NCI-H345 (cell line): ENCODE measurements around the gene KRT36.
A peak's percentile ranks its signal among the peaks of the same experiment; 100 is the strongest.

ENCODE experiments used
- DNase-seq: peaks from one replicate; lab custom pipeline; 2025; lab: John Stamatoyannopoulos, UW

KRT36 gene

DNA sequence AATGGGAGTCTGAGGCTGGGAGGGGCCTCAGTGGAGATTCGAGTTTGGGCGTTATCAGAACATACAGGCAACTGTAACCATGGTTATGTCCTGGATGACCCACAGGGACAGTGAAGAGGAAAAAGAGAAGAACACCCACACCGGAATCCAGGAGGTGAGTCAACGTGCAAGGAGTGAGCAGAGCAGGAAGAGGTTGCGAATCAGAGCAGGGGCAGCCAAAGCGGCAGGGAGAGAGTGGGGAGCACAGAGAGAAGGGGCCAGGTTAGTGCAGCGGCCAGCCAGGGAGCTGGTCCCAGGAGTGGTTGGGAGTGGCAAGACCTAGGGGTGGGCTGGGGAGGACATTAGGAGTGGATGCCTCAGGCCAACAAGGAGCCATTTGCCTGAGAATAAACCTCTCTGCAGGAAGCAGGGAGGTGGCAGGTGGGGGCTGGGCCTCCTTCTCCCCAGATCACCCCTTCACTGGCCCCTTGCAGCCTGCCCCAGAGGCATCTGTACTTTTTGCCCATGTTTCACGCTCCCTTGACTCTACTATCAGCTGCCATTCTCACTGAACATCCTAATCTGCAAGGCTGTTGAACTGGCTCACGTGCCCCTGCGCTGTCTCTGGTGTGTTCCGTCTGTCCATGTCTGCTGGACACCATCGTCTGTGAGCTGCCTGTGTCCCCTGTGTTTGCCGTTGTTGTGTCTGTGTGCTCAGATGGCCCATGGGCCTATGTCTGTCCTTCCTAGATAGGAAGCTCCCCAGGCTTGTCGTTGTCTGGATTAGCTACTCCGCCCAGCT is 10.6 kb upstream of the KRT36 start:
- DNase-seq = no peak

DNA sequence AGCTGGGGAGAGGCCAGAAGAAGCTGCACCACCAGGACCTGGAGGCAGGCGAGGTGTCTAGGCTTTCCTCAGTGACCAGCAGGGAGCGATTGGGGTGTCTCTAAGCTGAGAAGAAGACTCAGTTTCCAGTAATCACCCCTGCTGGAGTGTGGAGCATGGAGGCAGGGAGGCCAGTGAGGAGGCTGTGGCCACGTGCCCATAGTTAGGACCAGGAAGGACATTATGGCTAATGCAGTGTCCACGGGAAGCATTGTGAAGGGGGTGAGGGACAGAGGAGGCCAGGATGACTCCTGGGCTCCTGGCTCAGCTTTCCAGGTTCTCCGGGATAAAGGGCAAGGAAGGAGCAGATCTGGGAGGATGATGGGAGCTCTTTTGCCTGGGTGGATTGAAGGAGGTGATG is 10.0 kb upstream of the KRT36 start:
- DNase-seq = no peak

DNA sequence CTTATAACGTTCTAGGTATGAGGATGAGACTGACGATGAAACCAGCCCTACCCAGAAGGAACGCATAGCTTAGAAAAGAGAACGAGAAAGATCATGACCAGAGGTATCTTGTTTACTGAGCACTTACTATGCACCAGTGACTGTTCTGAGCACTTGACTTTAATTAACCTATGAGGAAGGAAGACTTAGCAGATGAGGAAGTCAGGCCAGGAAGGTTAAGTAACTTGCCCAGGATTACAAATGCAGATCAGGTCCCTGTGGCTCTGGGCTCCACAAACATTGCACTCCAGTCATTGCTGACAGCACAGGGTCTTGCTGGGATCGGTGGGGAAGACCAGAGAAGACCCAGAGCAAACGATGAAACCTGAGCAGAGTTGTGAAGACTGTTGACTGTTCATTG is 8.6 kb upstream of the KRT36 start:
- no peak for DNase-seq

DNA sequence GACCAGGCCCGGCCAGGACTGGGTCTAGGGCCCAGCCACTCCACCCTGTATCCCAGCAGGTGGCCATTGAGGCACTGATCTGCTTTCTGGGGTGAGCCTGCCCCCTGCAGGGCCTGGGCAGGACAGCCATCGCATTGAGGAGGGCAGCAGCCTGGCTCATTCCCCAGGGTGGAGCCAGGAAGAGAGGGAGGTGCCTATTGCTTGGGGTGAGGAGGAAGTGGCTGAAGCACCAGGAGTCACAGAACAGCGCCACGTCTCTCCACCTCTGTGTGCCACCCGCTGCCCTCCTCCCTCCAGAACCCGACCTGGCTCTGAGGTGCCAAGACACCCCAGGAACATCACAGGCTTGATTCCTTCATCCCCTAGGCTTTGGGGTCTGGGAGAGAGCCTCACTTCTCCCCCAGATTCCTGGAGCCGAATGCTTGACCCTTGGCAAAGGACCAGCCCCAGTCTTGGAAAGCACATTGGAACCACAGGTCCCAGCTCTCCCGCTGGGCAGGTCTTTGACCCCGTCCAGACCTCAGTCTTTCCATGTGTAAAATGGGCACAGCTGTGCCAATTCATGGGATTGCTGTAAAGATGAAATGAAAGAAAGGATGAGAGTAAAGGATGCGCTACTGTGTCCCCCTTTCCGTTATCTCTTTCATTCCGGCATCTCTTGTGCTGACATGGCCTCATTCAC is 7.2 kb upstream of the KRT36 start:
- peak; percentile 40 for DNase-seq

DNA sequence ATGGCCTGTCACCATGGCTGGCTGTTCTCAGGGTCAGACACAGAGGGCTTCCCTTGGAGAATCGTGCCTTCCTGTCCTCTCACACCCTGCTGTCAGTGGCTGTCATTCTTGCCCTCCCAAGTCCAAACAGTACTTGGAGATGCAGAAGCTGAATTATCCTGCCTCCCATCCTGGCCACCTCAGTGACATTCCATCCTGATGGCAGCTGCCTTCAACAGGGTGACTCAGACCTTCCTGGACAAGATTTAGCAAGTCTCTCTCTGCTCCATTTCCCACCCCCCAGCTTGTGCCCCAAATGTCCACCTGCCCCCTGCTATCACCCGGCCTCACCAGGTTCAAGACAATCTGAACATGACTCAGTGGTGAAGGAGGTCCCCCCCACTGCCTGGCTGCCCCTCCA is 4.8 kb upstream of the KRT36 start:
- no peak for DNase-seq

DNA sequence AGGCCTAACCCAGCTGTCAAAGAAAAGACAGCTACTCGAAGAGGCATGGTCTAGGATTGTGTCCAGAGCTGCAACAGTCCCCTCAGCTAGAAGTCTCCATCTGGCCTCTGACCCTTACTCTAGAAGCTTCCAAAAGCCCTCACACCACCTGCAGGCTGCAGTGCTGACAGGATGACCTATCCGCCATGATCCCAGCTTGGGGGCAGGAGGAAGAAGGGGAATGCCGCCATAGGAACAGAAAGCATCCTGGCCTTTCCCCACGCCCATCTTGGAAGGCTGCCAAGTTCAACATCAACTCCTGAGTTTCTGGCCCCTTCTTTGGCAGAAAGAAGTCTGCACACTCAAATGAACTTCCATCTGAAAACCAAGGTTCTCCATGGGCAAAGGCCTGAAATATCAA is 3.1 kb upstream of the KRT36 start:
- peak; percentile 78 for DNase-seq

DNA sequence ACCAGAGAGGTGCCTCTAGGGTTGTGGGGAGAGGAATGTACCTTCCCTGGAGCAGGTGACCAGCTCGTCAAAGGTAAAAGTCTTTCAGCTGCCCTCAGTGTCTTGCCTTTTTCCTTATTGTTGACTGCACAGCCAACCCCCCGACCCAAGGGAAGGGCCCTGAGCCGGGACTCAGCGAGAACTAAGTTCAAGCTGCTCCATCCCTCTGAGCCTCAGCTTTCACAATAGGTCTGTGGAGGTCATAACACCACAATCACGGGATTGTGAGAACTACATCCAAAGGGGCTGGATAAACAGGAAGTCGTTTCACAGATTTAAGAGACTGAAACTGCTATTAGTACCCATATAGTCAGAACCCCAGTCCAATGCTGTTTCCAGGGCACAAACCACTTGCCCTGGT is 2.6 kb upstream of the KRT36 start:
- DNase-seq = no peak

DNA sequence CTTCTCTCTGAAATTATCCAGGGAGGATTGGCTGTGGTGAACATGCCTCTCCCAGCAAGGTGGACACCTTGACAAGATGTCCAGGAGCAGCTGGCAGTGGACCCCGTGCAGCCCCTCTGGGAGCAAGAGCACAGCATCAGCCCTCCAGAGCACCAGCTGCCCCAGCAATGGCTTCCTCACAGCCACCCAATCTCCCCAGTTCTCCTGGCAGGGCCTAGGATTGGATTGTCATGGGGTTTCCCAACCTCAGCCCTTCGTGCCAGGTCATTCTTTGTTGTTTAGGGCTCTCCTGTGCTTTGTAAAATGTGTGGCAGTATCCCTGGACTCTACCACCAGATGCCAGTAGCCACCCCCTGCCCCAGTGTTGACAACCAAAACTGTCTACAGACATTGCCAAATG is 1.8 kb upstream of the KRT36 start:
- no peak for DNase-seq

DNA sequence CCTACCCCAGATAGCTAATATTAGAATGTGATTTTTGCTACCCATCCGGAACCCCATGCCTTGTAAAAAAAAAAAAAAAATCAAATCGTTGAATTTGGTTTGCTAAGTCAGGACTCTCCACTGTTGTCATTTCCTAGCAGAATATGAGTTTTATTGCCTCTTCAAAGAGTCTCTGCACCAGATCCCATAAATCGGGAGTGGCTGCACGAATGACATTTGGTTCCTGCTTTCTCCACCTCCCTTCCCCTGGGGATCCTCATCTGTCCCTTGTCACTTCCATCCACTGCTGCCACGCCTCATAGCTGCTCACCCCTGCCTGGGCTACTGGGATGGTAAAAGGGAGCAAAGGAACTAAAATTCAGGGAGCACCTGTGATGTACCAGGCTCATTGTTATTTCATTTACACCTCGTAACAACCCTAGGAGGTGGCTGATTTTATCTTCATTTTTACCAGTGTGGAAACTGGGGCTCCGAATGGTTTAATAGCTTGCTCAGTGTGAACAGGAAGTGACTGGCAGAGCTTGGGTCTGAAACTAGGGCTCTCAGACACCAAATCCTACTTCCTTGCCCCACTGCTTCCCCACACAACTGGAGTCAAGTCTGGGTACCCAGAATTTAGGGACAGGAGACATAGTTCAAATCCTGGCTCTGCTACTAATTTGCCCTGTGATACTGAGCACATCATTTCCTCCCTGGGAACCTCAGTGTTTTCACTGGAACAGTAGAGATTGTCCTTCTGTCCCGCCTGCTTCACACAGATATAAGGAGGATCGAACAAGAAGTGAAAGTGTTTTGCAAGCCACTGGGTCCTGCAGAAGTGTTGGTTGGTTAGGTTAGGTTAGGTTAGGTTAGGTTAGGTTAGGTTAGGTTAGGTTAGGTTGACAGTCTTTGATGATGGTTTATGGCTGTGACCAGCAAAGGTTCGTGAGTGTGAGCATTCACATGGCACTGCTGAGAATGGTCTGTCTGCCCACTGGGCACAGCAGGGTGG is 585 bp upstream of the KRT36 start:
- DNase-seq = no peak

DNA sequence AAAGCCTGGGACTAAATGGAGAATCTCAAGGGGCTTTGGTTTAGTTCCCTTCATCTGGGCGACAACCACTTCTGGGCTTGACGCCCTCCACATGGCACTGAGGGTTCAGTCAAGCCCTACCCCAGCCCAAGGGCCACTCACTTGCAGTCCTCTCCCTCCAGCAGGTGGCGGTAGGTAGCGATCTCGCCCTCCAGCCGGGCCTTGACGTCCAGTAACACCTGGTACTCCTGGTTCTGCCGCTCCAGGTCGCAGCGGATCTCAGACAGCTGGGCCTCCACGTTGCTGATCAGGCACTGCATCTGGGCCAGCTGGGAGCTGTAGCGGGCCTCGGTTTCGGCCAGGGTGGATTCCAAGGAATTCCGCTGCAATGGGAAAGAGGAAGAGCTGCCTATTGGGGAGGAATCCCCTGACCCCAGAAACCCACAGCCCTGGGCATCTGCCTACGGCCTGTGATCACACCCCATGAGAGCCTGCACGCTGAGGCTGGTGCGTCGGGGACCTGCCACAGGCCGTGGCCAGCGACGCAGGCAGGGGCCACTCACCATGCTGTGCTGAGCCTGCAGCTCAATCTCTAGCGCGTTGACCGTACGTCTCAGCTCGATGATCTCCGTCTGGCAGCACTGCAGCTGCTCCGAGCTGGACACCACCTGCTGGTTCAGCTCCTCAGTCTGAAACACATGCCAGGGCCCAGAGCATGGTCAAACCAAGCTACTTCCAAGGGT is 2.7 kb downstream of the KRT36 start:
- no peak for DNase-seq

DNA sequence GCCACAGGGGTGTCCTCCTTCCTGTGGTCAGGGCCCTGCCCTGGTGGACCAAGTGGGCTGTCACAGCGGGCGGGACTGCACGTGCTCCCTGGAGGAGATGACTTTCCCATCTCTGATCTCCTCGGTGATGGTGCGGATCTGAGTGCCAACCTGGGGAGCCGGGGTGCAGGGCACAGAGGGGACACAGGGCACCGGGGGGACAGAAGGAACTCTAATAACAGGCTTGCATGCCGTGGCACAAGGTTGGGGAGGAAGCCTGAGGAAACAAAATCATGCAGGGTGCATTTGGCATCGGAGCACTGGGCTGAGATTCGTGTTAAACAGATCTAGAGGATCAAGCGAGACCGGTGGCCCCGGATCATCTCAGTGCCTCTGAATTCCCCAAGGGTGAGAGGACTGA is 3.4 kb downstream of the KRT36 start:
- DNase-seq = no peak

DNA sequence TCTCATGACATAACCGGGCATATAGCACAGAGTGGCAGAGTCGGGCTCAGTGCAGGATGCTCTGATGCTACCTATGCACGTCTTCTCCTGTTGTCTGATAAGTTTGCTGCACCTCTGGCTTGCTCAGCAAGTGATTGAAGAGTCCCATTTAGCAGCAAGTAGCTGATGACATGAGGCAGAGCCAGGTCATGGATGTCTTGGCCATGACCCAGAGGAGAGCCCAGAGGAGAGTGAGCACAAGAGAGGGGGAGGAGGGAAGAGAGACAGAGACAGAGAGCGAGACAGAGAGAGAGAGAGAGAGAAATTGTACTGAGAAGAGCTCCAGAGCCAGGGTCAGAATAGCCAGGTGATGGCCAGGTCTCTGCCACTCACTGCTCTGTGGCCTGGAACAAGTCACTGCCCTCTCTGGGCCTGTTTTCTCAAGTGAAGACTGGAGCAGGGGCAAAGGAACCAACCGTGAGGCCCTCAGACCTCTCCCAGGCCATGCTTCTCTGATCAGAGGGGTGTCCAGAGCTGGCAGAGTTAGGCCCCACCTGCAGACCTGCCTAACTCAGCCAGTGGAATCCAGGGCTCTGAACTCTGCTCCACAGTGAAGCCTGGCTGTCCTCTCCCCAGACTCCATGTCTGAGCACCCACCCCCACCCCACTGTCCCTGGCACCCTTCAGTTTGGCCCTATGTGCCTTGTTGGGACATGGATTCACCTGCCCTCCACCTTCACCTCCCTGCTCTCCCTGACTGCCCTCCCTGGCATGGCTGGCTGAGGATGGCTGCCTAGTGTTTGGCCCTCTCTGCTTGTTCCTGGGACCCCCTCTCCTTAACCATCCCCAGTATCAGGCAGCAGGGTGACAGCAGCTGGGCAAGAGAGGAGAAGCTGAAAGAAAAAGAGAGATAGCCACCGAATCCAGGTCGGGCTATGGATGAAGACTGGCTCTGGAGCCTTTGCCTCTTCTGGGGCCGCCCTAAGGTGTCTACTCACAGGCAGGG is 4.5 kb downstream of the KRT36 start:
- no peak for DNase-seq

DNA sequence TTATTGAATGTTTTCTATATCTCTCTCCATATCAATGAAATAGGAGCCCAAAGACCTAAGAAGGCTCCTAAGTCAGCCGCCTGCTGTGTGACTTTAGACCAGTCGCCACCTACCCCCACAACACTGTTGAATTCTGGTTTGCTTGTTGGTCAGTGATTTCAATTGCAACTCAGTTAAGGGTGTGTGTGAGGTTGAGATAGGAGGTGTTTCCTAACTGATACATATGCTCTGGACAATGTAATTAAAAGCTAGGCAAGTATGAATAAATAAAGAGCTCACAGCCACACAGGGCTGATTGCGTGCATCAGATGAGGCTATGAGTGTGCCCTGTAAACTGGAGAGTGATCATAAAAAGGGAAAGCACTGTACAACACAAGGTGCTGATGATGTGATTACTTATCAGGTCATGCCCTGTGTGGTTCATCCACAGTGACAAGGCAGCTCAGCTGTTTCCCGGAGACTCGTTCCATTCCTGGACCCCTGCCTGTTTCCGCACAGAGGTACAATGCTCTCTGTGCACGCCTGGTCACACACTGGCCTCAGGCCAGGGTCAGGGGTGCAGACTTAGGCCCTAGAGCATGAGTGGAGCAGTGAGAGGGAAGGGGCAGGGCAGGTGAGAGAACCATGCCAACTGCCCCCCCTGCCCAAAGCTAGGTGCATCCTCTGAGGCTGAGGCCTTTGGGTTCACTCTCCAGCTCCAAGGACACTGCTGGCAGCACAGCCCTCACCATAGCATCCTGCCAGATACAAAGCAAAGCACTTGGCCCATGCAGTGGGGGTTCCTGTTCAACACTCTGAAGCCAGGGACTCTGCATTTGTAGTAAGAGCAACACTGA is 5.5 kb downstream of the KRT36 start:
- no peak for DNase-seq

DNA sequence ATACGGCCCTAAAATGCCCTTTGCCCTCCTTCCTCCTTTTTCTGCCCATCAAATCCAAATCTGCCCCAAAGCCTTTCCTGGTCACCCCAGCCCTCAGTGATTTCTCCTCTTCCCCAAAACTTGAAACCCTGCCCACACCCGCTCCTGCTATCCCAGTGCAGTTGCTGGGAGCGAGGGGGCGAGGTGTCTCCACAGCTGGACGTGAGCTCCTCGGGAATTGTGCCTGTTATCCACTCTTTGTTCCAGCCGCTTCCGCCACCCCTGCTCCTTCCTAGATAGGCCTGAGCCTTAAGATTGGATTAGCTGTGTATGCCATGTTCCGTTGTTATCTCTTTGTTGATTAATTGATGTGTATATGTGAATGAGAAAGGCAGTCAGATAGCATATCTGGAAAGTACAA is 6.2 kb downstream of the KRT36 start:
- no peak for DNase-seq

DNA sequence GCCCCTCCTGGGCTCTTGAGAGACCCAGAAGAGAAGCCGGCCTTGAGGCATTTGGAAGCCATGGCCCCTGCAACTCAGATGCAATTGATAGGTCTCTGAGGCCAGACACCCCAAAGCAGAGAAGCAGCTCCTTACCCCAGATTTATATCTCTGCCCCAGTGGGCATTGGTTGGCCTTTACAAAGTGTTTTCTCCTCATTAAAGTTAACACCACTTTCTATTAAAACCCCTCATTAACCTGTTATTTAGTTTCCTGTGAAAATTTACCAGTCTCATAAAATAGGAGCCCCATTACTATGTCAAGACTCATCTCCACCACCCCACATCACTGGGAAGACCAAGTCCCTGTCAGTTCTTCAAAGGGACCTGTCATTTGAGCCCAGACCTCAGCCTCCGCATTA is 8.7 kb downstream of the KRT36 start, which contains the start of gene KRT35:
KRT35 (minus strand) TSS at position 116 of the 400 bp plus-strand sequence; CDS start at position 62, 54 bp downstream.
- no peak for DNase-seq

DNA sequence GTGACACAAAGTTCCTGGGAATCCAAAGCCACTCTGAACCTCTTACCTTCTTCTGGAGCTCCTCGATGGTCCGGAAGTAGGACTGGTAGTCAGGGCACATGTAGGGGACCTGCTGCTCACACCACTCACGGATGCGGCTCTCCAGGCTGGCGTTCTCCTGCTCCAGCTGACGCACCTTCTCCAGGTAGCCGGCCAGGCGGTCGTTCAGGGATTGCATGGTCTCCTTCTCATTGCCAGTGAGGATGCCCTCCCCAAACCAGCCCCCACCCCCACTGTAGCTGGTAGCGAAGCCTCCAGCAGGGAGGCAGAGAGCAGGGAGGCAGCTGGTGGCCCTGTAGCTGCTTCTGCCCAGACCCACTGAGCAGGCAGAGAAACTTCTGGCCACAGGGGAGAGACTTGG is 9.1 kb downstream of the KRT36 start:
- DNase-seq = no peak

DNA sequence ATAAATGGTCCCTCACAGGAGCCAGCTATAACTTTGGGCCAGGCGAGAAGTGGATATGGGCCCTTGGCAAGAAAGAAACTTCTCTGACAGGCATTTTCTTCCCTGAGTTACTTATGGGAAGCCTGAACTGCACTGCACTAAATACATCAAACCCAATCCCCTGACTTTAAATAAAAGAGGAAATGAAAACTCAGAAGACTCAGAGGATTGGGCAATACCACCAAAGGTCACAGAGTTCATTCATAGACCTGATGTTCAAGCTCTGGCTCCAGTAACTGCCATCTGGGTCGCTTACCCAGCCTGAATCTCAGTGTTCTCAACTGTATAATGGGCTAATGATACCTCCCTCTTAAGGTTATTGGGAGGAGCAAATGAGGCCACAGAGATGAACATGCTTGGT is 9.6 kb downstream of the KRT36 start:
- DNase-seq = no peak

DNA sequence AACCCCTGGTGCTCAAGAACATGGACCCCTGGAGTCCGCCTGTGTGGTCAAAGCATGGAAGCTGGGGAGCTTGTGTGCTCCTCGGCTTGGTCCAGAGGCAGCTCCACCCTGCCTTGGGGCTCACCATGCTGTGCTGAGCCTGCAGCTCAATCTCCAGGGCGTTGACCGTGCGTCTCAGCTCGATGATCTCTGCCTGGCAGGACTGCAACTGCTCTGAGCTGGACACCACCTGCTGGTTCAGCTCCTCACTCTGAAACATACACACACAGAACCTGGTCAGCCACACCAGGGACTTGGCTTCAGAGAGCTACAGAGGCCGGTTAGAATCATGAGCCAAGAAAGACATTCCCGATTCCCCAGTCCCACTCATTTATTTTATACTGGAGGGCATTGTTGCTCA is 11.5 kb downstream of the KRT36 start:
- no peak for DNase-seq
